ENCODE data around the gene SYTL1.

The SYTL1 gene

GRCh38 chr1:27364696-27365371 lies 23.0 kb downstream of the SYTL1 start:
- no peak for DNase-seq

- DNase-seq = peak; percentile 80 to 86
Measured at GRCh38 chr1:27365372-27366112, 23.7 kb downstream of the SYTL1 start.

- DNase-seq = peak; percentile 66 to 73
Measured at GRCh38 chr1:27366113-27366410, 24.2 kb downstream of the SYTL1 start.

GRCh38 chr1:27366411-27367159 lies 24.8 kb downstream of the SYTL1 start, which contains the start of gene MAP3K6:
Gene MAP3K6 (minus strand): TSS chr1:27366961. CDS start chr1:27366597, 364 bp downstream.
- DNase-seq = peak; percentile 76 to 83

- no peak for DNase-seq
Measured at GRCh38 chr1:27367160-27367650, 25.4 kb downstream of the SYTL1 start.

- DNase-seq = peak; percentile 27 to 32
Measured at GRCh38 chr1:27368869-27369582, 27.2 kb downstream of the SYTL1 start.

- no peak for DNase-seq
Measured at GRCh38 chr1:27372022-27372807, 30.4 kb downstream of the SYTL1 start.

GRCh38 chr1:27372808-27373690 lies 31.2 kb downstream of the SYTL1 start:
- peak in 1 of 2 experiments; percentile 11 for DNase-seq

DNA sequence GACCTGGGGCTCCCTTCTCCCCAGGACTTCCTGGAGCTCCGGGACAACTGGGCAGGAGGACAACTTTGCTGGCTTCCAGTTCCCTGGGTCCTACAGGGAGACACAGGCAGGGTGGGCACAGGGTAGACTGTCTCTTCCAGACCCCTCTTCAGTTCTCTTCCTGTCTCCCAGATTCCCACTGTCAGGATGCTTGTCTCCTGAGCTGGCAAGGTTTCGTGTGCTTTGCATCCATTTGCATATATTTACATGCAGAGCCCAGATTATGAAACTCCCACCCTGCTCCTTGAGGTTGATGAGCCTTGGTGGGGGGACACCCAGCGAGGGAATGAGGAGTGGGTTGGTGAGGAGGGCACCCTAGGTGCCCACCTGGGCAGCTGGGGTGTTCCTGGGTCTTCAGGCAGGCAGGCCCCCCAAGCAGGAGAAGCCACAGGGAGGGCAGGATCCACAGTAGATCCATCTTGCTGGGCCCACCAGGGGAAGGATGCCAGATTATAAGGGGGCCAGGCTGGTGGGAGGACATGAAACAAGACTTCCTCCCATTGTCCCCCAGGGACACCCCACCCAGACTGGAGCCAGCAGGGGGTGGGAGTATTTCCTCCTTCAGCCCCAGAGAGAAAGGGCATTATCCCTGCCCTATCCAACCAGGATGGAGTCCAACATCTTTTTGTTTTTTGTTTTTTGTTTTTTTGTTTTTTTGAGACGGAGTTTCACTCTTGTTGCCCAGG lies 32.7 kb downstream of the SYTL1 start, which contains the start of gene FCN3:
Gene FCN3 (minus strand): TSS at position 463 of the 725 bp plus-strand sequence. CDS start 6 bp downstream, at position 457.
- DNase-seq = no peak

- DNase-seq = no peak
Measured at GRCh38 chr1:27377760-27378495, 36.1 kb downstream of the SYTL1 start.

DNA sequence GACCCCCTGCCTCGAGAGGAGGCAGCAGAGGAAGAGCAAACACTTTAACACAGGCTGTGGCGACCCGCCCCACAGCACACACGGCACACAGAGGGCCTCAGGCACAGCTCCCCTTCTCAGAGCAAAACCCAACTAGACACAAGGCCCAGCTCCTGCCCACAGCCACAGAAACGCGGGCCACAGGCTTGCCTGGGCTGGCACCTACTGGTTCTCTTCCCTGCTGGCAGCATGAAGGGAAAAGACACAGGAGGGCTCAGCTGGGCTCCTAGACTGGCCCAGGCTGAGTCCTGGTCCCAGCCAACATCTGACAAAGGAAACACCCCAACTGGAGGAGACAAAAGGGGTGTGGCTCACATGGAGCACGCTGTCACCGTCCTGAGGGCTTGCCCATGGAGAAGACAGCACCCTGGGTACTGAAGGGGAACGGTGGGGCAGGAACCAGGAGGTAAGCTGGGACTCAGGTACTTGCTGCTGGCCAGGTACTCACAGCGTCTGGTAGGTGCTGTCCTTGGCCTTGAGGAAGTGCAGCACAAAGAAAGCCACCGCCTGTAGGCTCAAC lies 37.8 kb downstream of the SYTL1 start:
- no peak for DNase-seq

- no peak for DNase-seq
Measured at GRCh38 chr1:27380224-27380623, 38.4 kb downstream of the SYTL1 start.

GRCh38 chr1:27380766-27381733 lies 39.2 kb downstream of the SYTL1 start:
- no peak for DNase-seq

GRCh38 chr1:27381969-27382762 lies 40.3 kb downstream of the SYTL1 start:
- no peak for DNase-seq

- DNase-seq = no peak
Measured at GRCh38 chr1:27383039-27383605, 41.3 kb downstream of the SYTL1 start, which contains the start of gene CD164L2. Gene CD164L2 (minus strand): TSS chr1:27383333. CDS start chr1:27383239, 94 bp downstream.

- no peak for DNase-seq
Measured at GRCh38 chr1:27383661-27384060, 41.8 kb downstream of the SYTL1 start.
